GM12878 (cell line): Measurements from ENCODE around the gene SPTSSB. TPM values are rescaled to one million over a fixed set of nuclear protein-coding genes. Genes with fewer than 3 reads are reported as not detected.

Experiments used
- ATAC-seq: fragments of 200-7000 bp; cut with Tn5 transposase; 3 replicates; pipeline ENCODE4 v1.9.1; 2020; ENCODE audit warnings: mild to moderate bottlenecking, moderate library complexity
- BruUV-seq: library from RNA; stranded (reverse); fragments of 400-500 nt; replicated peaks from 2 replicates; lab custom pipeline; 2021; lab: Mats Ljungman, UMichigan
- CTCF ChIA-PET: fragments of 300-600 bp; sonication (Branson Sonifier 250); formaldehyde crosslinking; extraction: SDS; loops from one replicate; lab custom pipeline; 2021; ENCODE audit warnings: inconsistent platforms; lab: Yijun Ruan, JAX
- POLR2A ChIA-PET: fragments of 350-600 bp; formaldehyde crosslinking; extraction: SDS; loops from one replicate; lab custom pipeline; 2021; ENCODE audit warnings: inconsistent platforms; lab: Charles Lee
- RAD21 ChIA-PET: fragments of 300-600 bp; sonication (Branson Sonifier 250); formaldehyde crosslinking; loops from one replicate; lab custom pipeline; 2023; ENCODE audit warnings: antibody characterized with exemption; ENCODE audit not compliant: unreplicated experiment; lab: Charles Lee
- SMC1A ChIA-PET: fragments of 300-600 bp; sonication (Branson Sonifier 250); formaldehyde crosslinking; loops from one replicate; lab custom pipeline; 2023; ENCODE audit not compliant: unreplicated experiment, uncharacterized antibody; lab: Charles Lee
- DNase-seq: peaks from one replicate; pipeline ENCODE4 v3.0.0-alpha.2; 2011; ENCODE audit warnings: low read depth, low spot score
- FAIRE-seq: peaks from 3 replicates; lab custom pipeline; 2011; peaks lifted over from hg19 to GRCh38; lab: Jason Lieb, UNC
- H2AFZ ChIP-seq: 2 replicates; pipeline ENCODE4 v1.6.0; 2011; ENCODE audit warnings: low read depth, low read length, control low read depth; ENCODE audit not compliant: control insufficient read depth
- H3K27ac ChIP-seq: 2 replicates; pipeline ENCODE4 v1.5.1; 2011; ENCODE audit warnings: control low read depth; ENCODE audit not compliant: control insufficient read depth, insufficient read depth
- H3K27me3 ChIP-seq, 2 experiments: replicated peaks in 1 of 2; 2 replicates each; pipeline versions ENCODE4 v1.6.0 to v1.6.1; 2011; ENCODE audit warnings: low read length in 1 of 2; ENCODE audit not compliant: control insufficient read depth in 2 of 2, insufficient read depth in 2 of 2
- H3K36me3 ChIP-seq, 2 experiments: 2 replicates each; pipeline ENCODE4 v1.5.1; 2011; ENCODE audit warnings: low read length in 1 of 2; ENCODE audit not compliant: control insufficient read depth in 2 of 2, insufficient read depth in 2 of 2
- H3K4me1 ChIP-seq: 2 replicates; pipeline ENCODE4 v1.6.1; 2011; ENCODE audit warnings: mild to moderate bottlenecking, low read length, moderate library complexity, mixed read lengths; ENCODE audit not compliant: control insufficient read depth, insufficient read depth
- H3K4me2 ChIP-seq: 2 replicates; pipeline ENCODE4 v1.6.0; 2011; ENCODE audit warnings: control low read depth; ENCODE audit not compliant: control insufficient read depth, insufficient read depth
- H3K4me3 ChIP-seq: fragments of 200-600 bp; sonication (generic); 2 replicates; pipeline ENCODE4 v1.5.1; 2016
- H3K79me2 ChIP-seq: 2 replicates; pipeline ENCODE4 v1.6.0; 2011; ENCODE audit warnings: low read length; ENCODE audit not compliant: control insufficient read depth, insufficient read depth
- H3K9ac ChIP-seq: 2 replicates; pipeline ENCODE4 v1.8.0; 2011; ENCODE audit warnings: low read length, control low read depth, mixed read lengths; ENCODE audit not compliant: control insufficient read depth, insufficient read depth
- H3K9me3 ChIP-seq: replicated peaks from 3 replicates; pipeline ENCODE4 v1.5.1; 2011; ENCODE audit warnings: mild to moderate bottlenecking, low read length; ENCODE audit not compliant: control insufficient read depth, insufficient read depth
- H4K20me1 ChIP-seq: 2 replicates; pipeline ENCODE4 v1.6.0; 2011; ENCODE audit not compliant: control insufficient read depth, insufficient read depth
- IRF4 ChIP-seq: IDR thresholded peaks from 2 replicates; pipeline ENCODE4 v1.6.1; 2011; ENCODE audit warnings: low read depth, low read length
- POLR2AphosphoS5 ChIP-seq: IDR thresholded peaks from 2 replicates; pipeline ENCODE4 v1.6.1; 2011; ENCODE audit warnings: mild to moderate bottlenecking, low read length, inconsistent platforms
- ZNF274 ChIP-seq: IDR thresholded peaks from one replicate; pipeline ENCODE4 v1.8.0; 2011; ENCODE audit not compliant: insufficient read length, insufficient read depth
- WGBS: methylation state at CpG from one replicate; pipeline ENCODE4 v1.1.6; 2016; ENCODE audit warnings: low lambda C conversion rate; ENCODE audit not compliant: insufficient replicate concordance, insufficient coverage; ENCODE audit errors: missing lambda C conversion rate; 5-methylcytosine and 5-hydroxymethylcytosine counted together
- in situ Hi-C: fragments of 300-500 bp; cut with MboI; formaldehyde crosslinking; loops from 9 replicates; pipeline ENCODE4 v1.14.3; 2018; ENCODE audit warnings: mixed read lengths
- intact Hi-C: fragments of 100-400 bp; cut with micrococcal nuclease; formaldehyde crosslinking; loops from one replicate; pipeline ENCODE4 v1.14.2; 2022; ENCODE audit not compliant: unreplicated experiment
- polyA plus RNA-seq, 11 experiments: library from polyadenylated mRNA; depleted of rRNA in 4 of 11; unstranded in 6 of 11; stranded (reverse) in 5 of 11; fragments of >200 nt; fragmentation: Nextera tagmentation in 4 of 11; fragmentation: Illumina TruSeq in 1 of 11; extraction: Ambion mirVana in 4 of 11; extraction: Trizol in 1 of 11; gene quantifications; 1 replicate in 1 of 11; 2 replicates in 10 of 11; pipeline versions ENCODE4 v1.2.1 to v1.2.3, GENCODE V29; 2011 to 2016; ENCODE audit warnings: inconsistent platforms in 2 of 11, missing spikeins in 2 of 11, low read depth in 1 of 11
- total RNA-seq, 4 experiments: library from RNA; depleted of rRNA in 3 of 4; stranded (reverse); fragments of >200 nt in 3 of 4; fragmentation: Illumina TruSeq in 1 of 4; extraction: Trizol in 1 of 4; gene quantifications; 2 replicates each; pipeline versions ENCODE4 v1.2.1 to v1.2.3, GENCODE V29; 2013 to 2021
- TF ChIP-seq, protein P1 (sequence below): fragments of 450-650 bp; formaldehyde crosslinking; IDR thresholded peaks from 2 replicates; pipeline ENCODE4 v1.5.0; 2022; ENCODE audit warnings: mild to moderate bottlenecking, missing genetic modification characterization

The SPTSSB gene
- total and polyA plus RNA-seq, 10 of the 15 experiments (the other 5 are each of a cell fraction or from before 2014, with no cell fraction given) = 0.19 to 30.6 (median 0.91) TPM

GRCh38 chr3:161405836-161406235, 34.5 kb upstream of the SPTSSB start:
- H3K9ac ChIP-seq = no peak overlapping the region
- ChIA-PET SMC1A (interaction anchor here (1.2 to 6.3 kb wide), 7 partner anchors 11 to 134 kb away, joined by 3 to 78 read pairs (median 6); no protein-coding TSS in a partner anchor), CTCF (interaction anchor here (0.8 to 7.3 kb wide), 6 partner anchors 9 to 309 kb away, joined by 3 to 100 read pairs (median 3); no protein-coding TSS in a partner anchor), POLR2A (no interaction called here), RAD21 (interaction anchor here (1.1 to 4.9 kb wide), 2 partner anchors 101 to 130 kb away, joined by 3 to 36 read pairs; no protein-coding TSS in a partner anchor)
- no peak for DNase-seq
- no peak for FAIRE-seq
- intact Hi-C loops (loop anchor here (2.0 kb wide), 1 partner anchor 13 kb away; no protein-coding TSS in a partner anchor), in situ Hi-C loops (no loop called here)
- H3K27ac ChIP-seq = no peak overlapping the region
- no peaks in the 10 kb centered on the region for H3K36me3 ChIP-seq
- TF ChIP-seq POLR2AphosphoS5 (no peak), IRF4 (no peak), ZNF274 (no peak)
- TF ChIP-seq, protein P1, sequence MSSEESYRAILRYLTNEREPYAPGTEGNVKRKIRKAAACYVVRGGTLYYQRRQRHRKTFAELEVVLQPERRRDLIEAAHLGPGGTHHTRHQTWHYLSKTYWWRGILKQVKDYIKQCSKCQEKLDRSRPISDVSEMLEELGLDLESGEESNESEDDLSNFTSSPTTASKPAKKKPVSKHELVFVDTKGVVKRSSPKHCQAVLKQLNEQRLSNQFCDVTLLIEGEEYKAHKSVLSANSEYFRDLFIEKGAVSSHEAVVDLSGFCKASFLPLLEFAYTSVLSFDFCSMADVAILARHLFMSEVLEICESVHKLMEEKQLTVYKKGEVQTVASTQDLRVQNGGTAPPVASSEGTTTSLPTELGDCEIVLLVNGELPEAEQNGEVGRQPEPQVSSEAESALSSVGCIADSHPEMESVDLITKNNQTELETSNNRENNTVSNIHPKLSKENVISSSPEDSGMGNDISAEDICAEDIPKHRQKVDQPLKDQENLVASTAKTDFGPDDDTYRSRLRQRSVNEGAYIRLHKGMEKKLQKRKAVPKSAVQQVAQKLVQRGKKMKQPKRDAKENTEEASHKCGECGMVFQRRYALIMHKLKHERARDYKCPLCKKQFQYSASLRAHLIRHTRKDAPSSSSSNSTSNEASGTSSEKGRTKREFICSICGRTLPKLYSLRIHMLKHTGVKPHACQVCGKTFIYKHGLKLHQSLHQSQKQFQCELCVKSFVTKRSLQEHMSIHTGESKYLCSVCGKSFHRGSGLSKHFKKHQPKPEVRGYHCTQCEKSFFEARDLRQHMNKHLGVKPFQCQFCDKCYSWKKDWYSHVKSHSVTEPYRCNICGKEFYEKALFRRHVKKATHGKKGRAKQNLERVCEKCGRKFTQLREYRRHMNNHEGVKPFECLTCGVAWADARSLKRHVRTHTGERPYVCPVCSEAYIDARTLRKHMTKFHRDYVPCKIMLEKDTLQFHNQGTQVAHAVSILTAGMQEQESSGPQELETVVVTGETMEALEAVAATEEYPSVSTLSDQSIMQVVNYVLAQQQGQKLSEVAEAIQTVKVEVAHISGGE (CRISPR knock-in tag) = no peak
- no peaks in the 10 kb centered on the region for H4K20me1 ChIP-seq
- no peaks in the 10 kb centered on the region for H3K27me3 ChIP-seq
- BruUV-seq = no TSS peak
- no peak for ATAC-seq
- H3K79me2 ChIP-seq = no peaks in the 10 kb centered on the region
- no peaks in the 10 kb centered on the region; the same call in 2 of the 3 replicates for H3K9me3 ChIP-seq
- no peaks in the 10 kb centered on the region for H3K4me1 ChIP-seq
- 63% methylated on average over 4 of the region's 4 CpGs for WGBS
- no peak overlapping the region for H2AFZ ChIP-seq
- H3K4me2 ChIP-seq = no peak overlapping the region
- H3K4me3 ChIP-seq = no peak overlapping the region
